22Rv1 (cell line): ENCODE data around the gene ZNF616.
A peak's percentile ranks its signal among the peaks of the same experiment; 100 is the strongest.

Experiments used
- H3K27ac ChIP-seq: fragments of 450-650 bp; 2 replicates; pipeline ENCODE4 v1.5.1; 2017
- CTCF ChIP-seq: fragments of 450-650 bp; IDR thresholded peaks from 2 replicates; pipeline ENCODE4 v1.5.1; 2017; ENCODE audit warnings: mild to moderate bottlenecking
- ZFX ChIP-seq: fragments of 450-650 bp; IDR thresholded peaks from 2 replicates; pipeline ENCODE4 v1.6.1; 2017; ENCODE audit warnings: antibody characterized with exemption, borderline replicate concordance

The ZNF616 gene

DNA sequence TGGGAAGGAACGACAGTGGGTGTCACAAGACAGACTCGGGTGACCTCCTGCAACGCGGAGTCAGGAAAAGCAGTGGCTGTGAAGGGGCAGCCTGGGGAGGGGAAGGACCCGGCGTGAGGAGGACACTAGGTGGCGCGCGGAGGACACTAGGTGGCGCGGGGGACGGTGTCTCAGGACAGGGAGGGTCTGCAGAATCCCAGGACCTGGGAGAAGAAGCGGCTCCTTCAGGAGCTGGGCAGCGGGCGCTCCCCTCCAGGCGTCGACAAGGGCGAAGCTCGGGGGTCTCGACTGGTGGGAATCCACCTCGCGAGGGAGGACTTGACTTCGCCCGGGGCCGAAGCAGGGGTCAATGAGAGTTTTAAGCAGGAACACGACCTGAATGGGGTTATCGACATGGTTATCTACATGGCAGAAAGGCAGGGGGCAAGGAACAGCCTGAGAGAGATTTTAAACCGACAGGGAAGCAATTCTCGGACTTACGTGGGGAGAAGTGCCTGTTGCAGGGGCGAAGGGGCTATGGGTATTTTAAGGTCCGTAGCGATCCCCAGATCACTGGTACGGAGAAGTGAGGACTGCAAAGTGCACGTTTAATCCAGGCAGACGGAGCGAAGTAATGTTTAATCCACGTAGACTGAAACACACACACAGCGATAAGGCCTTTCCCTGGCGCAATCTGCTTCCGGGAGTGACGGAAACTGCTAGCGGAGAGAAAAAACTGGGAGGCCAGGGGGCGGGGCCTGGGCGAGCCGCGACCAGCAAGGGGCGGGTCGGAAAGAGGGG, at the start of gene ZNF616:
Gene ZNF616 (minus strand): TSS at position 687 of the 780 bp plus-strand sequence. CDS start 9,426 bp downstream, outside the sequence.
- peak within 1 kb of the TSS; percentile 90 for H3K27ac ChIP-seq
- TF ChIP-seq CTCF (peak; percentile 92), ZFX (no peak)

DNA sequence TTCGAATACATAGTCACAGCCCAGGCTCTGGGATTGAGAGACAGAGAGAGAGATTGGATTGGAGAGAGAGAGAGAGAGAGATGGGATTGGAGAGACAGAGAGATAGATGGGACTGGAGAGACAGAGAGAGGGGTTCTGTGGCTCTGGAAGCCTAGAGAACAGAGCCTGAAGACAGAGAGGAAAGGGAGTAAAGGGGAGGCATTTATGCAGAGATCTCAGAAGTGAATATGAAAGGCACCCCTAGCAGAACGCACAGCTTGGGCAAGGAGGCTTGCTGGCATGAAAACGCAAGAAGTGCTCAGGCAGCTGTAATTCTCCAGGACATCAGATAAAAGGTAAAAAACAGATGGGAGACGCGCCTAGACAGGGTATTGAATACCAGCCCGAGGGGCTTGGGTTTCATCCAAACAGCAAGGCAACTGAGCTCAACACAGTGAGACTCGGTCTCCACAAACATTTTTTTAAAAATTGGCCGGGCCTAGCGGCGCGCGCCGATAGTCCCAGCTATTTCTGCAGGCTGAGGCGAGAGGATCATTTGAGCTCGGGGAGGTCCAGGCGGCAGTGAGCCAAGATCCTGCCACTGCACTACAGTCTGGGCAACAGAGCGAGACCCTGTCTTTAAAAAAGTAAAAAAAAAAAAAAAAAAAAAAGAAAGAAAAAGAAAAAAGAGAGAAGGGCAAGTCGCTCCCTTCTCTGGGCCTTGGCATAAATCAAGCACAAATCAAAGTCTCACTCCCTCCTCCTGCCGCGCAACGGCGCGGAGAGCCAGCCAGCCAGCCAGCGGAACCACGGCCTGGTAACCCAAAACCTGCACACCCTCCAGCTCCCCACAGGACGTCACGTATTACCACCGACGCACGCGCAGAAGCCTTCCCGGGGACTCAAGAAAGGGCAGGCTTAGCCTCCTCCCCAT, 49.3 kb upstream of the ZNF616 start:
- TF ChIP-seq CTCF (no peak; the same call in 1 of the 2 replicates), ZFX (no peak)
- H3K27ac ChIP-seq = peak overlapping the region; percentile 84

DNA sequence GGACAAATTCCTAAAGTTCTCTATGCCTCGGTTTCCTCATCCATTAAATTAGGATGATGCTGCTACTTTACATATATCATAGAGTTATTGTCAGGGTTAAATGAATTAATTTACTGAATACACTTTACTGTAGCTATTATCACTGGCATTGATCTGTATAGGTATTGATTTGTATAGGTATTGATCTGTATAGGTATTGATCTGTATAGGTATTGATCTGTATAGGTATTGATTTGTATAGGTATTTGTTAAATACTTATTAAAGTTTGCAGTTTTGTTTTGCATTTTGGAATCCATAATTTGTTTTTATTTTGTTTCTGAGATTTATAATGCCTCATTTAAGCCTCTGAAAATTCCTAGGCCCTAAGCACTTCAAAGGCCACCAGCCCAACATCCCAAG, 47.7 kb upstream of the ZNF616 start:
- no peak overlapping the region for H3K27ac ChIP-seq
- no peak for TF ChIP-seq ZFX
- TF ChIP-seq CTCF = no peak

GRCh38 chr19:52176574-52176973, 36.8 kb upstream of the ZNF616 start:
- TF ChIP-seq CTCF (no peak), ZFX (no peak)
- no peak overlapping the region for H3K27ac ChIP-seq

- peak overlapping the region; percentile 68; the same call in 1 of the 2 replicates for H3K27ac ChIP-seq
- TF ChIP-seq ZFX (no peak), CTCF (no peak)
These were observed 32.6 kb upstream of the ZNF616 start for GRCh38 chr19:52172347-52172746.

DNA sequence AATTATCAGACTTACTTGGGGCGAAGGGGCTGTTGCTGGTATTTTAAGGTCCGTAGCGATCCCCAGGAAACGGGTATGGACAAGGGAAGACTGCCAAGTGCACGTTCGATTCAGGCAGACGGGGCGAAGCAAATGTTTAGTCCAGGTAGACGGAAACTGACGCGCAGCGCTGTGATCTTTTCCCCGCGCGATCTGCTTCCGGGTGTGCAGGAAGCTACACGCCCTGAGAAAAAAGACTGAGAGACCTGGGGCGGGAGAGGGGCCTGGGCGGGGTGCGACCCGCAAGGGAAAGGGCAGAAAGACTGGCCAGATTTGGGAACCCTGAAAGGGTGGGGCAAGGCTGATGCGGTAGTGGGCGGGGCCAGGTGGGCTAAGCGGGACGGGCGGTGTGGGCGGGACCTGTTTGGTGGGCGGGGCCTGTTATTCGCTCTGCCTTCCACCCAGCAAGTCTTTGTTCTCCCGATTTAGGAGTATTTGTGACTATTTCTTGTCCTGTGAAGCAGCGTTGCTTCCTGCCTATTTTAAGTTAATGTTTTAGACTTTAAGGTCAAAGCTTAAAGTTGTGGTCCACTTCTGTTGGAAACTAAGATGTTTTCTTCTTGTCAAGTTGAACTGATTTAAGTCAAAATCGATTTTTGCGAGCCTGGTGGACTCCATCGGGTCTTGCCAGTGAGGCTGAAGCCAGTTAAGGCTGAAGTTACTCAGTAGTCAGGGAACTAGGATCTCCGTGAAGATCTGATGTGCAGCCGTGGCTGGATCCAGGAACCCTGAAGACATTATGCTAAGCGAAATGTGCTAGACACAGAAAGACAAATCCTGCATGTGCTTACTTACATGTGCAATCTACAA, 31.8 kb upstream of the ZNF616 start, which contains the start of gene ZNF836:
Gene ZNF836 (minus strand): TSS at position 301 of the 849 bp plus-strand sequence. CDS start 3,549 bp downstream, outside the sequence.
- no peak for TF ChIP-seq ZFX
- no peak for TF ChIP-seq CTCF
- peak within 1 kb of the TSS; percentile 68 for H3K27ac ChIP-seq
